OCI-LY3 (cell line): ENCODE results near the gene SSBP4.

Experiments
- CTCF ChIP-seq: fragments of 200-600, 300-600 bp; sonication (generic); IDR thresholded peaks from 2 replicates; pipeline ENCODE4 v1.5.1; 2014; ENCODE audit warnings: antibody characterized with exemption, low read length, low read depth
- EZH2phosphoT487 ChIP-seq: fragments of 200-600 bp; shearing (Covaris generic); IDR thresholded peaks from 2 replicates; pipeline ENCODE4 v1.6.1; 2018; ENCODE audit warnings: antibody characterized with exemption, mixed run types, low read depth

- peak; percentile 98 for TF ChIP-seq CTCF
- no peak for TF ChIP-seq EZH2phosphoT487
These were observed 32.0 kb downstream of the SSBP4 start for GRCh38 chr19:18450931-18451836.
